ENCODE results near the gene JAKMIP2.
"Not testable (repeated sequence)": the region's sequence is repeated elsewhere in the genome, so short reads cannot be mapped to it uniquely, and the experiment has no call there.

JAKMIP2 gene

GRCh38 chr5:147586832-147587231 lies 195.7 kb downstream of the JAKMIP2 start:
- DNase-seq: no peak

GRCh38 chr5:147586221-147586620 lies 196.3 kb downstream of the JAKMIP2 start:
- no peak for DNase-seq

- not testable (repeated sequence) for DNase-seq
These were observed 200.3 kb downstream of the JAKMIP2 start for GRCh38 chr5:147582272-147582671.

GRCh38 chr5:147580418-147580817 lies 202.1 kb downstream of the JAKMIP2 start:
- DNase-seq: not testable (repeated sequence)

GRCh38 chr5:147578228-147579024 lies 204.1 kb downstream of the JAKMIP2 start:
- no peak for DNase-seq

GRCh38 chr5:147576646-147577535 lies 205.6 kb downstream of the JAKMIP2 start:
- DNase-seq: no peak

GRCh38 chr5:147575598-147575997 lies 206.9 kb downstream of the JAKMIP2 start:
- no peak for DNase-seq

GRCh38 chr5:147573211-147573610 lies 209.3 kb downstream of the JAKMIP2 start:
- DNase-seq: no peak

GRCh38 chr5:147568710-147569406 lies 213.7 kb downstream of the JAKMIP2 start:
- DNase-seq: no peak

GRCh38 chr5:147567917-147568598 lies 214.5 kb downstream of the JAKMIP2 start:
- no peak for DNase-seq

- no peak for DNase-seq
These were observed 217.0 kb downstream of the JAKMIP2 start for GRCh38 chr5:147565524-147565923.

- DNase-seq: no peak
These were observed 218.4 kb downstream of the JAKMIP2 start for GRCh38 chr5:147564124-147564486.

- DNase-seq: no peak
These were observed 218.9 kb downstream of the JAKMIP2 start for GRCh38 chr5:147563466-147564123.

GRCh38 chr5:147561435-147561834 lies 221.1 kb downstream of the JAKMIP2 start:
- DNase-seq: no peak

- DNase-seq: no peak
These were observed 221.7 kb downstream of the JAKMIP2 start for GRCh38 chr5:147560718-147561331.

- no peak for DNase-seq
These were observed 222.8 kb downstream of the JAKMIP2 start for GRCh38 chr5:147559749-147560148.

- no peak for DNase-seq
These were observed 223.7 kb downstream of the JAKMIP2 start for GRCh38 chr5:147558826-147559225.

GRCh38 chr5:147557876-147558745 lies 224.4 kb downstream of the JAKMIP2 start:
- DNase-seq: no peak

GRCh38 chr5:147555176-147555575 lies 227.4 kb downstream of the JAKMIP2 start:
- DNase-seq: no peak

- DNase-seq: no peak
These were observed 228.2 kb downstream of the JAKMIP2 start for GRCh38 chr5:147554261-147554817.
